NCI-H69 (cell line): ENCODE data around the gene RAB3A.
"Not testable (repeated sequence)": the region's sequence is repeated elsewhere in the genome, so short reads cannot be mapped to it uniquely, and the experiment has no call there.

Source experiments
- DNase-seq: peaks from one replicate; lab custom pipeline; 2025; lab: John Stamatoyannopoulos, UW

Gene RAB3A

GRCh38 chr19:18223860-18224524, 20.1 kb upstream of the RAB3A start:
- DNase-seq = peak; percentile 45

DNA sequence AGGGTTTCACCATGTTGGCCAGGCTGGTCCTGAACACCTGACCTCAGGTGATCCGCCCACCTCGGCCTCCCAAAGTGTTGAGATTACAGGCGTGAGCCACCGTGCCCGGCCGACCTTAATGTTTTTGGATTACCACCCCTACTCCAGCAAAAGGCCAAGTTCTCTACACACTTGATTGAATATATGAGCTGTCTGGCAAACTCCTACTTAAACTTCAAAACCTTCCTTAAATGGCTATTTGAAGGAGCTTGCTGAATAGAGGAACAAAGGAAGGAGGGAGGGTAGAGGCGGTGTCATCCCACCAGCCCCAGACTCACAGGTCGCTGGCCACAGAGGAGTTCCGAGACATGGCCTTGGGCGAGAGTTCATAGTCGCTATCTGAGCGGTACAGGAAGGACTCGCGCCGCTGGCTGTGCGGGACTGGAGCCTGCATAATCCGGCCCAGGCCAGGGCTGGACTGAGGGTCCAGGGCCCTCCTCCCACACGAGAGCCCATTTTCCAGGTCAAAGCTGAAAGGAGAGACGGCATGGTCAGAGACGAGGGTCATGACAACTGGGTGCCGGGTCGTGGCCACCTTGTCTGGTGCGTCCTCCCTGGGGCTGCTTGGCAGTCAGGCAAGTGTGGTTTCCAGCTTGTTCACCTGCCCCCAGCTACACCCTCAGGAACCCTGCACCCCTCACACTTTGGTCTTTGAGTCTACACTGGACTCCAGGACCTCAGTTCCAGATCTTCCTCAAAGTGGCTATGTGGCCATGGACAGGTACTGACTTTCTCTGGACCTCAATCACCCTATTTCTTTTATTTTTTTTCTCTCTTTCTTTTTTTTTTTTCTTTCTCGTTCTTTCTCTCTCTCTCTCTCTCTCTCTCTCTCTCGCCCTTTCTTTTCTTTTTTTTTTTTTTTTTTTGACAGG, 18.2 kb upstream of the RAB3A start:
- no peak for DNase-seq

DNA sequence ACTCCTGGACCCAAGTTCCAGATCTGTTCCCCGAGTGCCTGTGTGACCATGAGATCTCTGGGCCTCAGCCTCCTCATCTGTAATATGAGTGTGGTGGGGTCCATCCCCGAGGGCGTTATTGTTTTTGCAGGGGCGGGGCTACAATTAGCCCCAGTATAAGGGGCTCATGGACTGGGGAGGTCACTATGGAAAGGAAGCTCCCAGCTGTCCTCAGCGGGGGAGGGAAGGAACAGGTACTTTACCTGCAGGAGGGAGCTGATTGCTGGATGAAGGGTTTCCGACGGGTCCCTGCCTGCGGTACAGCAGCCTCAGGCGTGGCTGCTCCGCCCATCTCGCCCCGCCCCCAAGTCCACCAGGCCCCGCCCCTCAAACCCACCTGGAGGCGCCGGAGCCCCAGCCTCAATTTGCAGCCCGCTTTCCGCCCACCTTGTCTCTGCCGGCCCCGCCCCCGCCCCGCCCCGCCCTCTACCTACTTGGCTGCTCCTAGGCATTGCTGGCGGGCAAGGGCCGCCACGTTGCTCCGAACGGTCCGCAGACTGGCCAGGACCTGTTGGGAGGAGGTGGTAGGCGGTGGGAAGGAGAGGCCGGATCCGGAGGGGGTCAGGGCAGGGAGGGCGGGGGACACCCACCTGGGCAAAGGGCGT, 16.9 kb upstream of the RAB3A start:
- DNase-seq = peak; percentile 82

DNA sequence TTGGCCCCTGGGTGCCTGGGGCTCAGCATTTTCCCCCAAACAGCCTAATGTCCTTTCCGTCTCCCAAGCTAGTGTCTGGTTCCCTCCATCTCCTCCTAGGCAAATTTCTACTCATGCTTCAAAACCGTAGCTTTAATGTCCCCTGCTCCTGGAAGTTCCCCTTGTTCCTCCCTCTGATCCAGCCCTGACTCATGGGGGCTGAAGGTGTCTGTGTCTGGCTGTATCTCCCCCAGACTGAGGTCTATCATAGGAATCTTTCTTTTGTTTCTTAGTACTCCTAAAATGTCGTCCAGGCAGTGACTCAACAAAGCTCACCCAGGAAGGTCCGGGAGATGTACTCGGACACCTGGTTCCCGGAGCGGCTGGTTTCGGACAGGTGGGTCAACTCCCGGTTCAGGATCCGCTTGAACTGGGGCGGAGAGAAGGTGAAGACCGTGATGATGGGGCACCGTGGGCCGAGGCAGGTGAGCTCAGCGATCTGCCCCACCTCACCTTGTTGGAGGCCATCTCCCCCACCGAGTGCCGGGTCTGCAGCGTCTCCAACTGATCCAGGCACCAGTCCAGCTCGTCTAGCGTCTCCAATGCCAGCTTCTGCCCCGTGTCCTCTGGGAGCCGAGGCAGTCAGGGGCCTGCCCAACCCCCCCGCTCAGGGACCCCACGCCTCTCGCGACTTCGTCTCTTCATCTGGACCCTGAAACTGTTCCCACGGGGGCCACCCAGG, 16.2 kb upstream of the RAB3A start:
- peak; percentile 44 for DNase-seq

DNA sequence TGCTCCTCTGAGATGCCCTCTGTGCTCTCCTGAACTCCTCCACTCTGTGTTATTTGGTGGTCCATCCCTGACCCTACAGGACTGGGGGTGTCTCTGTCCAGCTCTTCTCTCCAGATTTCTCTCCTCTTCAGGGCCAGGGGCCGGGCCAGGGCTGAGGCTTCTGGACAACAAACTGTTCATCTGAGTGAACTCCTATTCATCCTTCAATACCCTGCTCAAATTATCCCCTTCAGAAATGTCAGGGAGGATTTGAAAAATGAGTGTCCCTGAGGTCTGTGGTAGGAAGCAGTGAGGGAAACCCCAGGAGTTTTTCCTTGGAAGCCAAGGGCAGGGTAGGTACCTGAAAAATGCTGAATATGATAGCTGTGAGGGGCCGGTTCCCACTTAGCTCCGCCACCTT, 14.8 kb upstream of the RAB3A start:
- no peak for DNase-seq

- no peak for DNase-seq
These were observed 14.3 kb upstream of the RAB3A start for GRCh38 chr19:18218159-18218558.

DNA sequence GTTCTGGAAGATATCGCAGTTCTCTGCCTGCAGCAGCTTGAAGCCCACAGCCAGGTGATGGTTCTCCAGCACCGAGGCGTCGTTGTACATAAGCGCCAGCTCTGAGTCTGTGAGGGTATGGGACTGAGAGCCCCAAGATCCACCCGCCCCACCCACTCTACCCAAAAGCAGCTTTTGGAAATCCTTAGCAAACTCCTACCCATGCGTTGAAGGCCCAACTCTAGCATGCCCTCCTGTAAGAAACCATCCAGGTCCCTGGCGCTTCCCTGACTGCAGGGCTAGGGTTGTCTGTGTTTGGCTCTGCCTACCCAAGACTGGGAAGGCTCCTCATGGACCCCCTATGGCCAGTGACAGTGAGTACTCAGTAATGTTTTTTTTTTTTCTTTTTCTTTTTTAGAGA, 12.9 kb upstream of the RAB3A start:
- no peak for DNase-seq

DNA sequence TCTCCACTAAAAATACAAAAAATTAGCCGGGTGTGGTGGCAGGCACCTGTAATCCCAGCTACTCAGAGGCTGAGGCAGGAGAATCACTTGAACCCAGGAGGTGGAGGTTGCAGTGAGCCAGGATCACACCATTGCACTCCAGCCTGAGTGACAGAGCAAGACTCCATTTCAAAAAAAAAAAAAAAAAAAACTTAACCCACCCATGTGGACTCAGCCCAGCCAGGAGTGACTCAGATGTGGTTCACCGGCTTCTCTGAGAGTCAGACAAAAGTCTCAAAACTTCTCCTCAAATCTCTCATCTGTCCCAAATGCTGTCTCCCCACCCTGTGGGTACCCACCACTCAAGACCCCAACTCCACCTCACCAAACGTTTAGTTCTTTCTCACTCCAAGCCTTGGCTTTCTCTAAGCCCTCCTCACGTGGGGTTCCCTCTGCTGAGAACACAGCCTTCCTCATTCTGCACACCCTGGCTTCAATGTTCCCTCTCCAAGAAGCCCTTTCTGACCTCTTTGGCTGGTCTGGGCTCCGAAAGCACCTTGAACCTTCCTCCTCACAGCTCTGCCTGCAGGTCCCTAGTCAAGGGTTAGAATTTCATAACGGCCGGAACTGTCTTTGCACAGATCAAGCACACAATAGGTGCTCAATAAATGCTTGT, 11.1 kb upstream of the RAB3A start:
- no peak for DNase-seq

- no peak for DNase-seq
These were observed 7.8 kb upstream of the RAB3A start for GRCh38 chr19:18211683-18212082.

- not testable (repeated sequence) for DNase-seq
These were observed 6.1 kb upstream of the RAB3A start for GRCh38 chr19:18209912-18210311.

GRCh38 chr19:18208098-18208951, 4.5 kb upstream of the RAB3A start:
- peak; percentile 70 for DNase-seq

DNA sequence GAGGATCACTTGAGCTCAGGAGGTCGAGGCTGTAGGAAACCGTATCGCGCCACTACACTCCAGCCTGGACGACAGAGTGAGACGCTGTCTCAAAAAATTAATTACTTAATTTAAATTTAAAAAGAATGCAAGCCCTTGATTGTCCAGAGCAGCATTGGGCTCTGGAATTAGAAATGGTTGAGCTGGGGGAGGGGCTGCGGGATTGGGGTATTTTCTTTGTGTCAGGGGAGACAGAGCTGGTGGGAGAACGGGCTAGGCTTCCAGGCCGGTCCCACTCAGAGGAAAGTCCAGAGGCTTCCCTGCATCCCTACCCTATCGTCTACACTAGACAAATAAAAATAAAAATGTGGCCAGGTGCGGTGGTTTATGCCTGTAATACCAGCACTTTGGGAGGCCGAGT, 2.2 kb upstream of the RAB3A start:
- no peak for DNase-seq

DNA sequence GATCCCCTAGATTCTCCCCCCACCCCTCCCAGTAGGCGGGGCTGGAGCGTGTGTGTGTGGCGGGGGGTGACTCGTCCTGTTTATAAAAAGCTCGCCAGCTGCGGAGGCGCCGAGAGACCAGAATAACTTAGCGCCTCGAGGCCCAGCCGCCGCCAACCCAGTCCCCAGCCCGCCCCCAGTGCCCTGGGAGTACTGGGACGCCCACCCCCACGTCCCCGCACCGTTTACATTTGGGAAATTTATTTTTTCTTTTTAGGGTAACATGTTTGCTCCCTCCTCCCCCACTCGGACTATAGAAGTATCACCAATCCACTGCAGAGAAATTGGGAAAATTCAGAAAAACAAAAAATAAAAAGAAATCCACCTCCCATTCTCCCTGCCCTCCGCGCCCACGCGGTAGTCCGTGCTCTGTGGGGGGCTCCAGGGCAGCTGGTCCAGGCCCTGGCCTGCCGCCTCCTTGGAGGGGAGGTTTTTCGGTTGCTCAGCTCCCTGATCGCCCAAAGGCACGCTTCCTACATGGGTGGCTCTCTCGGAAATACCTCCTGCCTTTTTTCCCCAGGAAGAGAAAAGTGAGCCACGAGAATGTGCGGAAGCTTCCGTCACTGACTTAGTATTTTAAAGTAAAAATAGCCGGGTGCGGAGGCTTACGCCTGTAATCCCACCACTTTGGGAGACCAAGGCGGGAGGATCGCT, 1.5 kb upstream of the RAB3A start:
- DNase-seq = peak; percentile 86

DNA sequence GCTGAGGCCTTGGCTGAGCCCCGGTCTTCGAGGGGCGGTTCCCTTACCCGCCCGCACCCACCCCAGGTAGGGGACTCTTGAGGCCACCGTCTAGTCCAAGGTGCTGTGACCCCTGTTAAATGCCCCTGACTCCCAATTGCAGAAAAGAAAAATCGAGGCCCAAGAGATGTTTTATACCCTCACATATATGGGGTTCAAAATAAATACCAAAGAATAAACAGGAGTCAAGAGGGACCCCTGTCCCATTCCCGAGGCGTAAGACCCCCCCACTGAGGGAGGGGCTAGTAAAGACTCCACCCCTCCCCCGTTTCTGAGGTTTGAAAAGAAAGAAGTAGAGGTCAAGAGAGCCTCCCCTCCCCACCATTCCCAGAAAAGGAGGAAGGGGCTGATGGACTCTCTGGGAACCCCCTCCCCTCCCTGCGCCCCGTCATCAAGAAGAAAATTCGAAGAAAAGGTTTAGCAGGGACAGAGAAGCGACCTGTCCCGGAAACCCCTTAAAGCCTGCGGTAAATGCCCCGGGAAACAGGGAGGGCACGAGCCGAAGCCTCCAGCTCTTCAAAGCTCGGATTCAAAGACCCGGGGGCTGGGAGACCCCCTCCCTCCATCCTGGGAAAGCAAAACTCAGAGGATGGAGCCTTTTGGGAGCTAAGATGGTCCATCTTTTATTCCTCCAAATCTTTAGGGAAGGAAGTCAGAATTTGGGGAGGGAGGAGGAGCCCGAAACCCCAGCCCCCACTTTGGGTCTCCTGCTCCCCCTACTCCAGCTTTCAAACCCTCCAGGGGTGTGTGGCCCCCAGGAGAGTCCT, 755 bp upstream of the RAB3A start:
- DNase-seq = peak; percentile 93

DNA sequence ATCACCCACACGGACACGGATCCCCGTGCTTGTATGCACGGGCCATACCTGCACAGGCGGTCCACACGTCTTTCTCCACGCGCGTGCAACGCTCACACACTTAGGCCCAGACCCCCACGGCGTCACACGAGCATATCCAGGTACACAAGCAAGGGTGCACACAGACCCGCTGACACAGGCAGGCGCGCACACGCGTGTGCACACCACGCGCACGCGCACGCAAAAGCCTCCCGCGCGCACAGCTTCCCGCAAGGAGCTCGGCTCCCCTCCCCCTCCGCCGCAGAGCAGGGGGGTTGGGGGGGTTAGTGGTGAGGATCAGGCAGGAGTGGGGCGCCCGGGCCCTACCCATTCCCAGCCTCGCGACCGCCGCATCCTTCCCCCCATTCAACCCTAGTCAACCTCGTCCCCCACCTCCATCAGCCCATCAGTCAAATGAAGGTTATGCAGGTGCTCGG, 407 bp downstream of the RAB3A start:
- peak; percentile 76 for DNase-seq

DNA sequence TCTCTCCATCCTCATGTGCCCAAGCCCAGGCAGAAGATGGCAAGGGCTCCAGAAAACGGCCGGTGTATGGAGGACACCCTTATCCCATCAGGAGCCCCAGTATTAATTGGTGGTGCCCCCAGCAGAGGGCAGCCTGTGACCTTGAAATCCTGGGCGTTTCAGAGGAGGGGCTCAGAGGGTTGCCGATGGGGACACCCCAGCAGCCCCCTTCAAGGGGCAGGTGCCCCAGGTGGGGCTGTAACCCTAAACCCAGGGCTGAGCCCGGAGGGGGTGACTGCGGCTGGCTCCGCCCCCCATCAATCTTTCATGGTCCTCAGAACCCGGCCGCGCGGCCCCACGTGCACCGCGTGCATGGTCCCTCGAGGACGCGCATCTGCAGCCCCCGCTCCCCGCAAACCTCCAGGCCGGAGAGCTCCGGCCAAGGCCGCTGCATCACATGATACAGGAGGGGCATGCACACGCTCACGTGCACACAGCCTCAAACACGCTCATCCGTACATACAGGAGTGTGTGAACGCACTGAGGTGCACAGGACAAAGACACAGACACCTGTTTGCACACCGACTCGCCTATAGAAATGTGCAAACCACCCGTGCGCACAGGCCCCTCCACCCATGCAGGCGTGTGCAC, 949 bp downstream of the RAB3A start:
- peak; percentile 65 for DNase-seq

- no peak for DNase-seq
These were observed 1.5 kb downstream of the RAB3A start for GRCh38 chr19:18202397-18202777.

GRCh38 chr19:18198374-18198773, 5.5 kb downstream of the RAB3A start:
- no peak for DNase-seq

GRCh38 chr19:18197941-18198340, 5.9 kb downstream of the RAB3A start:
- DNase-seq = no peak
